MM.1S (cell line): Measurements from ENCODE around the gene SNX25.

Experiments
- EZH2 ChIP-seq: fragments of 300-600 bp; sonication (generic); optimal IDR thresholded peaks from 2 replicates; pipeline ENCODE3; 2017; ENCODE audit warnings: low read depth, mild to moderate bottlenecking, antibody characterized with exemption, low read length, mixed read lengths
- TF ChIP-seq, protein P1 (sequence below): fragments of 300-600 bp; sonication (generic); IDR thresholded peaks from 2 replicates; pipeline ENCODE4 v1.5.1; 2016; ENCODE audit warnings: antibody characterized with exemption, low read length, mixed read lengths

DNA sequence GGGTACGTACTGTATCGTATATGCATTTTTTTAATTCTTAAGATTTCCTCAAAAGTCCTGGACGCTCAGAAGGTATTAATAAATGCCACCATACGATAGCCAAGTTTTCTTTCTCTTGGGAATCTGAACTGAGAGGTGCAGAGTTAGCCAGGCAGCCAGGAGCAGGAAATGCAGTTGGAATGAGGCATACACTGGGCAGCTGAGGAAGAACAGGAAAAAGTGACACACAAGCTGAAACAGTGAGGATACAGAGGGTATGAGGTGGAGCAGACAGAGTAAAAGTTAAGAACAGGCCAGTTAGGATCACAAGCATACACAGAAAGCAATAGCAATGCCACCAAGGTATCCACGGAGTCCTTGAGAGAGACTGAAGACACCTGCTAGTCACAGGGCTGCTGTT is 203.0 kb downstream of the SNX25 start:
- TF ChIP-seq, protein P1, sequence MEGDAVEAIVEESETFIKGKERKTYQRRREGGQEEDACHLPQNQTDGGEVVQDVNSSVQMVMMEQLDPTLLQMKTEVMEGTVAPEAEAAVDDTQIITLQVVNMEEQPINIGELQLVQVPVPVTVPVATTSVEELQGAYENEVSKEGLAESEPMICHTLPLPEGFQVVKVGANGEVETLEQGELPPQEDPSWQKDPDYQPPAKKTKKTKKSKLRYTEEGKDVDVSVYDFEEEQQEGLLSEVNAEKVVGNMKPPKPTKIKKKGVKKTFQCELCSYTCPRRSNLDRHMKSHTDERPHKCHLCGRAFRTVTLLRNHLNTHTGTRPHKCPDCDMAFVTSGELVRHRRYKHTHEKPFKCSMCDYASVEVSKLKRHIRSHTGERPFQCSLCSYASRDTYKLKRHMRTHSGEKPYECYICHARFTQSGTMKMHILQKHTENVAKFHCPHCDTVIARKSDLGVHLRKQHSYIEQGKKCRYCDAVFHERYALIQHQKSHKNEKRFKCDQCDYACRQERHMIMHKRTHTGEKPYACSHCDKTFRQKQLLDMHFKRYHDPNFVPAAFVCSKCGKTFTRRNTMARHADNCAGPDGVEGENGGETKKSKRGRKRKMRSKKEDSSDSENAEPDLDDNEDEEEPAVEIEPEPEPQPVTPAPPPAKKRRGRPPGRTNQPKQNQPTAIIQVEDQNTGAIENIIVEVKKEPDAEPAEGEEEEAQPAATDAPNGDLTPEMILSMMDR: no peak
- no peak for TF ChIP-seq EZH2
